Measurements from ENCODE around the gene NGEF. TPM values are rescaled to one million over a fixed set of nuclear protein-coding genes. Genes with fewer than 3 reads are reported as not detected.

Gene NGEF
- polyA plus RNA-seq, 1 of the 3 experiments (the other 2 are of a cell fraction), result 1.4 TPM

- no peaks in the 10 kb centered on the region for H3K9me2 ChIP-seq
- no peaks in the 10 kb centered on the region for H3K36me3 ChIP-seq (replicated peaks in 1 of 2; ENCODE audit: control insufficient read depth in 1 of 2, insufficient read depth in 2 of 2, low read length in 1 of 2)
- ChIA-PET POLR2A (no interaction called here), CTCF (no interaction called here)
- peaks cover 3 to 7% of the 10 kb centered on the region in 2 experiments; a peak in 3 of 4 replicates for H3K4me1 ChIP-seq (ENCODE audit: control insufficient read depth in 1 of 2, insufficient read depth in 2 of 2, low read depth in 1 of 2, low read length in 1 of 2)
- no peak overlapping the region for H3K4me2 ChIP-seq
- peaks cover 3% of the 10 kb centered on the region for H3F3A ChIP-seq (replicated peaks; ENCODE audit: insufficient read depth)
- H3K27ac ChIP-seq (ENCODE audit: low read depth in 2 of 2, low read length in 1 of 2), result no peak overlapping the region
- no peak overlapping the region for H3K9ac ChIP-seq
- no peak overlapping the region for H3K4me3 ChIP-seq (ENCODE audit: low read depth in 2 of 2, low read length in 1 of 2)
- H3K9me3 ChIP-seq, result no peaks in the 10 kb centered on the region
- TF ChIP-seq EZH2phosphoT487 (IDR thresholded peaks at IDR 0.05; ENCODE audit: borderline replicate concordance, low read depth), result no peak
- TF ChIP-seq CHD2 (IDR thresholded peaks at IDR 0.05; ENCODE audit: low read length, partially characterized antibody), result no peak
- no peak for TF ChIP-seq EP300 (IDR thresholded peaks at IDR 0.05; ENCODE audit: borderline replicate concordance in 1 of 2, low read depth in 1 of 2, low read length in 1 of 2)
- TF ChIP-seq RXRA (IDR thresholded peaks at IDR 0.05; ENCODE audit: borderline replicate concordance, low read depth), result no peak
- TF ChIP-seq RAD21 (IDR thresholded peaks at IDR 0.05; ENCODE audit: low read length), result no peak
- TF ChIP-seq RCOR1 (IDR thresholded peaks at IDR 0.05; ENCODE audit: low read length), result no peak
- TF ChIP-seq GABPA (IDR thresholded peaks at IDR 0.05; ENCODE audit: low read depth), result no peak
- TF ChIP-seq REST (IDR thresholded peaks at IDR 0.05; ENCODE audit: low read depth, low read length), result no peak
- TF ChIP-seq ELF1 (IDR thresholded peaks at IDR 0.05), result no peak
- TF ChIP-seq MEF2A (IDR thresholded peaks at IDR 0.05; ENCODE audit: borderline replicate concordance, low read depth), result no peak
- TF ChIP-seq IRF3 (IDR thresholded peaks at IDR 0.05; ENCODE audit: low read depth, low read length), result no peak
- TF ChIP-seq PBX3 (IDR thresholded peaks at IDR 0.05), result no peak
- H3K79me2 ChIP-seq (ENCODE audit: insufficient read depth), result no peaks in the 10 kb centered on the region
- DNase-seq, result no peak
- no peaks in the 10 kb centered on the region for H3K27me3 ChIP-seq (ENCODE audit: insufficient read depth)
- H4K20me1 ChIP-seq (ENCODE audit: insufficient read depth), result no peaks in the 10 kb centered on the region
- H2AFZ ChIP-seq (ENCODE audit: low read depth), result no peak overlapping the region
- WGBS (ENCODE audit: low lambda C conversion rate), result 85% methylated on average over 5 of the region's 9 CpGs
Measured at GRCh38 chr2:232896720-232897597, 116.1 kb downstream of the NGEF start.
